HepG2 (cell line): Measurements from ENCODE around the gene RXRG. TPM values are rescaled to one million over a fixed set of nuclear protein-coding genes. Genes with fewer than 3 reads are reported as not detected.

Experiments
- ATAC-seq: fragments of 200-7000 bp; cut with Tn5 transposase; 3 replicates; pipeline ENCODE4 v1.9.1; 2020; ENCODE audit warnings: mild to moderate bottlenecking, moderate library complexity
- BruUV-seq: library from RNA; stranded (reverse); fragments of 400-500 nt; replicated peaks from 2 replicates; lab custom pipeline; 2021; lab: Mats Ljungman, UMichigan
- CTCF ChIA-PET: fragments of 300-600 bp; formaldehyde crosslinking; extraction: SDS; loops from one replicate; lab custom pipeline; 2021; ENCODE audit warnings: low total read pairs, inconsistent platforms, low intra/inter-chr PET ratio; lab: Yijun Ruan, JAX
- POLR2A ChIA-PET: fragments of 350-600 bp; sonication (Branson Sonifier 250); formaldehyde crosslinking; loops from one replicate; lab custom pipeline; 2020; ENCODE audit warnings: antibody characterized with exemption, inconsistent platforms; lab: Yijun Ruan, JAX
- DNase-seq: peaks from one replicate; pipeline ENCODE4 v3.0.0-alpha.2; 2015; ENCODE audit warnings: low spot score
- FAIRE-seq: peaks from 3 replicates; lab custom pipeline; 2011; peaks lifted over from hg19 to GRCh38; lab: Jason Lieb, UNC
- H2AFZ ChIP-seq: one replicate; pipeline ENCODE4 v1.6.1; 2011; ENCODE audit warnings: low read length, inconsistent platforms
- H3K27ac ChIP-seq: fragments of 300-600 bp; 3 replicates; pipeline ENCODE4 v1.8.0; 2011; ENCODE audit warnings: mixed run types, mild to moderate bottlenecking, mixed read lengths, low read length, inconsistent platforms; ENCODE audit not compliant: insufficient read depth; ENCODE audit errors: extremely low read length
- H3K27me3 ChIP-seq, 2 experiments: fragments of 200-600 bp in 1 of 2; 2 replicates in 1 of 2; 3 replicates in 1 of 2; pipeline versions ENCODE4 v1.6.0 to v1.8.0; 2011; ENCODE audit warnings: low read length in 2 of 2, mild to moderate bottlenecking in 2 of 2, moderate library complexity in 2 of 2, inconsistent platforms in 1 of 2; ENCODE audit not compliant: insufficient read depth in 2 of 2, control insufficient read depth in 1 of 2
- H3K36me3 ChIP-seq, 2 experiments: fragments of 200-600 bp in 1 of 2; replicated peaks in 1 of 2; 2 replicates in 1 of 2; 3 replicates in 1 of 2; pipeline versions ENCODE4 v1.5.1 to v1.8.0; 2011; ENCODE audit warnings: low read length in 2 of 2, inconsistent platforms in 1 of 2; ENCODE audit not compliant: insufficient read depth in 2 of 2, control insufficient read depth in 1 of 2
- H3K4me1 ChIP-seq: 2 replicates; pipeline ENCODE4 v1.5.1; 2012; ENCODE audit warnings: low read length, inconsistent platforms; ENCODE audit not compliant: insufficient read depth
- H3K4me2 ChIP-seq: 2 replicates; pipeline ENCODE4 v1.6.0; 2011; ENCODE audit warnings: low read depth, low read length, inconsistent platforms
- H3K4me3 ChIP-seq, 3 experiments: fragments of 200-600 bp in 1 of 3; sonication (generic), shearing (Covaris generic) in 1 of 3; replicated peaks in 1 of 3; 2 replicates each; pipeline ENCODE4 v1.5.1; 2011 to 2016; ENCODE audit warnings: low read length in 3 of 3, inconsistent platforms in 2 of 3, low read depth in 2 of 3, mild to moderate bottlenecking in 2 of 3, control low read depth in 1 of 3, mixed read lengths in 1 of 3; ENCODE audit not compliant: insufficient read depth in 1 of 3
- H3K79me2 ChIP-seq: one replicate; pipeline ENCODE4 v1.6.1; 2011; ENCODE audit warnings: low read length, inconsistent platforms; ENCODE audit not compliant: insufficient read depth
- H3K9ac ChIP-seq: 2 replicates; pipeline ENCODE4 v1.6.0; 2011; ENCODE audit warnings: mild to moderate bottlenecking, low read depth, low read length, inconsistent platforms; ENCODE audit not compliant: insufficient read depth
- H3K9me3 ChIP-seq: 2 replicates; pipeline ENCODE4 v1.5.1; 2012; ENCODE audit warnings: mild to moderate bottlenecking, low read length
- H4K20me1 ChIP-seq: 2 replicates; pipeline ENCODE4 v1.6.0; 2011; ENCODE audit warnings: inconsistent platforms, mild to moderate bottlenecking, low read length, moderate library complexity; ENCODE audit not compliant: insufficient read depth
- ATM ChIP-seq: fragments of 450-650 bp; IDR thresholded peaks from 2 replicates; pipeline ENCODE4 v1.7.1; 2017; ENCODE audit warnings: mild to moderate bottlenecking, borderline replicate concordance
- MIER2 ChIP-seq: IDR thresholded peaks from 2 replicates; pipeline ENCODE4 v1.6.1; 2016; ENCODE audit warnings: missing biosample characterization, missing genetic modification reagents
- TRIM24 ChIP-seq: sonication (generic); formaldehyde crosslinking; IDR thresholded peaks from 2 replicates; pipeline ENCODE4 v1.8.0; 2022; ENCODE audit warnings: mild to moderate bottlenecking, missing genetic modification reagents
- ZNF546 ChIP-seq: sonication (generic); formaldehyde crosslinking; conservative IDR thresholded peaks from 2 replicates; pipeline ENCODE4 v1.8.1; 2023; ENCODE audit warnings: mild to moderate bottlenecking, missing genetic modification reagents
- WGBS: methylation state at CpG from one replicate; pipeline ENCODE4 v1.1.6; 2017; ENCODE audit warnings: low lambda C conversion rate; 5-methylcytosine and 5-hydroxymethylcytosine counted together
- in situ Hi-C: cut with HindIII; loops from 2 replicates; pipeline ENCODE4 v1.10.0; 2017; ENCODE audit warnings: low pct_unique_long_range_greater_than_20kb; ENCODE audit not compliant: extremely low pct_ligation_motif_present
- intact Hi-C: fragments of 100-400 bp; cut with micrococcal nuclease; formaldehyde crosslinking; loops from one replicate; pipeline ENCODE4 v1.10.0; 2022; ENCODE audit not compliant: unreplicated experiment
- polyA plus RNA-seq, 8 experiments: library from polyadenylated mRNA; depleted of rRNA in 3 of 8; stranded (reverse) in 7 of 8; unstranded in 1 of 8; fragments of >200 nt; fragmentation: Illumina TruSeq in 4 of 8; extraction: Trizol in 4 of 8; gene quantifications; 2 replicates each; pipeline versions ENCODE4 v1.2.1 to v1.2.3, GENCODE V29; 2011 to 2016; ENCODE audit warnings: low read depth in 4 of 8, missing spikeins in 1 of 8, mixed read lengths in 1 of 8; ENCODE audit not compliant: insufficient read depth in 1 of 8
- total RNA-seq, 5 experiments: library from RNA; depleted of rRNA; stranded (reverse); fragments of >200 nt; fragmentation: Illumina TruSeq; extraction: Trizol; gene quantifications; 2 replicates each; pipeline ENCODE4 v1.2.3, GENCODE V29; 2016; ENCODE audit warnings: low read depth in 1 of 5
- TF ChIP-seq, protein P1 (sequence below): IDR thresholded peaks from 2 replicates; pipeline ENCODE4 v1.6.1; 2016; ENCODE audit warnings: missing compliant biosample characterization, missing genetic modification reagents, borderline replicate concordance
- TF ChIP-seq, protein P2 (sequence below): sonication (generic); formaldehyde crosslinking; IDR thresholded peaks from 2 replicates; pipeline ENCODE4 v1.8.0; 2022; ENCODE audit warnings: mild to moderate bottlenecking, missing genetic modification reagents, moderate library complexity
- TF ChIP-seq, protein P3 (sequence below): sonication (generic); formaldehyde crosslinking; IDR thresholded peaks from 2 replicates; pipeline ENCODE4 v1.5.1; 2020; ENCODE audit warnings: mild to moderate bottlenecking, missing genetic modification reagents, moderate library complexity
- TF ChIP-seq, protein P4 (sequence below): sonication (generic); formaldehyde crosslinking; IDR thresholded peaks from 2 replicates; pipeline ENCODE4 v1.9.0; 2022; ENCODE audit warnings: missing genetic modification reagents, mild to moderate bottlenecking, borderline replicate concordance

The RXRG gene
- total and polyA plus RNA-seq, 2 of the 13 experiments (the other 11 are each of a cell fraction or from before 2014, with no cell fraction given) = not detected

DNA sequence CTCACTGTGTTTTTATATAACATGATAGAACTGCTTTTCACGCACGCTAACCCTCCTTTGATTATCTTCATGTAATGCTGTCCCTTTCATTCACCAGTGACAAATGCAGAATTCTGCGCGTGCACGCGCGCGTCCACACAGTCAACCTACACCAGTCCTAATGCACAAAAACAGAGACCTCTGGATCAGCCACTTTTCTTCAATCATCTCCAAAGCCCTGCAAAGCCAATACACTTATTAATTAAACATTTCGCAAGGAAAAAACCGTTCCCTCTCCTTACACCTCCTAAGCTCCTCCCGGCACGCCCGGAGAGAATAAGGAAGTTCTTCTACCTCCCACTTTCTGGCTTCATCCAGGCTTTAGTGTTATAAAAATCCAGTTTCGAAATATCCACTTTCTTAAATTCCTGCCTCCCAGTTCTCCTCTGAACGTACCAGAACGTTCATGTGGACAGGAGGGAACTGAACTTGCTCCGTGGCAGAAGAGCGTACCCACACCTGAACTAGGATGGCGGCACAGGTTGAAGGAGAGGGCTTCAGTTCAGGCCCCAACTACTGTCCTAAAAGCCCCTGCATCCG lies 93.0 kb downstream of the RXRG start:
- in situ Hi-C loops = no loop called here
- Histone ChIP-seq H3K27me3 (no peaks in the 10 kb centered on the region), H3K36me3 (no peaks in the 10 kb centered on the region), H3K4me3 (no peak overlapping the region), H2AFZ (no peak overlapping the region), H3K27ac (no peak overlapping the region), H3K4me2 (no peak overlapping the region), H3K9me3 (no peaks in the 10 kb centered on the region), H4K20me1 (no peaks in the 10 kb centered on the region)
- no peak for ATAC-seq
- intact Hi-C loops = no loop called here
- DNase-seq = no peak
- CTCF ChIA-PET = no interaction called here
- WGBS = 72% methylated on average over 20 of the region's 20 CpGs
- TF ChIP-seq, protein P1, sequence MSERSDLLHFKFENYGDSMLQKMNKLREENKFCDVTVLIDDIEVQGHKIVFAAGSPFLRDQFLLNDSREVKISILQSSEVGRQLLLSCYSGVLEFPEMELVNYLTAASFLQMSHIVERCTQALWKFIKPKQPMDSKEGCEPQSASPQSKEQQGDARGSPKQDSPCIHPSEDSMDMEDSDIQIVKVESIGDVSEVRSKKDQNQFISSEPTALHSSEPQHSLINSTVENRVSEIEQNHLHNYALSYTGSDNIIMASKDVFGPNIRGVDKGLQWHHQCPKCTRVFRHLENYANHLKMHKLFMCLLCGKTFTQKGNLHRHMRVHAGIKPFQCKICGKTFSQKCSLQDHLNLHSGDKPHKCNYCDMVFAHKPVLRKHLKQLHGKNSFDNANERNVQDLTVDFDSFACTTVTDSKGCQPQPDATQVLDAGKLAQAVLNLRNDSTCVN (CRISPR knock-in tag) = no peak
- TF ChIP-seq, protein P2, sequence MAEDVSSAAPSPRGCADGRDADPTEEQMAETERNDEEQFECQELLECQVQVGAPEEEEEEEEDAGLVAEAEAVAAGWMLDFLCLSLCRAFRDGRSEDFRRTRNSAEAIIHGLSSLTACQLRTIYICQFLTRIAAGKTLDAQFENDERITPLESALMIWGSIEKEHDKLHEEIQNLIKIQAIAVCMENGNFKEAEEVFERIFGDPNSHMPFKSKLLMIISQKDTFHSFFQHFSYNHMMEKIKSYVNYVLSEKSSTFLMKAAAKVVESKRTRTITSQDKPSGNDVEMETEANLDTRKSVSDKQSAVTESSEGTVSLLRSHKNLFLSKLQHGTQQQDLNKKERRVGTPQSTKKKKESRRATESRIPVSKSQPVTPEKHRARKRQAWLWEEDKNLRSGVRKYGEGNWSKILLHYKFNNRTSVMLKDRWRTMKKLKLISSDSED (CRISPR knock-in tag) = no peak
- TF ChIP-seq, protein P3, sequence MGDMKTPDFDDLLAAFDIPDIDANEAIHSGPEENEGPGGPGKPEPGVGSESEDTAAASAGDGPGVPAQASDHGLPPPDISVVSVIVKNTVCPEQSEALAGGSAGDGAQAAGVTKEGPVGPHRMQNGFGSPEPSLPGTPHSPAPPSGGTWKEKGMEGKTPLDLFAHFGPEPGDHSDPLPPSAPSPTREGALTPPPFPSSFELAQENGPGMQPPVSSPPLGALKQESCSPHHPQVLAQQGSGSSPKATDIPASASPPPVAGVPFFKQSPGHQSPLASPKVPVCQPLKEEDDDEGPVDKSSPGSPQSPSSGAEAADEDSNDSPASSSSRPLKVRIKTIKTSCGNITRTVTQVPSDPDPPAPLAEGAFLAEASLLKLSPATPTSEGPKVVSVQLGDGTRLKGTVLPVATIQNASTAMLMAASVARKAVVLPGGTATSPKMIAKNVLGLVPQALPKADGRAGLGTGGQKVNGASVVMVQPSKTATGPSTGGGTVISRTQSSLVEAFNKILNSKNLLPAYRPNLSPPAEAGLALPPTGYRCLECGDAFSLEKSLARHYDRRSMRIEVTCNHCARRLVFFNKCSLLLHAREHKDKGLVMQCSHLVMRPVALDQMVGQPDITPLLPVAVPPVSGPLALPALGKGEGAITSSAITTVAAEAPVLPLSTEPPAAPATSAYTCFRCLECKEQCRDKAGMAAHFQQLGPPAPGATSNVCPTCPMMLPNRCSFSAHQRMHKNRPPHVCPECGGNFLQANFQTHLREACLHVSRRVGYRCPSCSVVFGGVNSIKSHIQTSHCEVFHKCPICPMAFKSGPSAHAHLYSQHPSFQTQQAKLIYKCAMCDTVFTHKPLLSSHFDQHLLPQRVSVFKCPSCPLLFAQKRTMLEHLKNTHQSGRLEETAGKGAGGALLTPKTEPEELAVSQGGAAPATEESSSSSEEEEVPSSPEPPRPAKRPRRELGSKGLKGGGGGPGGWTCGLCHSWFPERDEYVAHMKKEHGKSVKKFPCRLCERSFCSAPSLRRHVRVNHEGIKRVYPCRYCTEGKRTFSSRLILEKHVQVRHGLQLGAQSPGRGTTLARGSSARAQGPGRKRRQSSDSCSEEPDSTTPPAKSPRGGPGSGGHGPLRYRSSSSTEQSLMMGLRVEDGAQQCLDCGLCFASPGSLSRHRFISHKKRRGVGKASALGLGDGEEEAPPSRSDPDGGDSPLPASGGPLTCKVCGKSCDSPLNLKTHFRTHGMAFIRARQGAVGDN (CRISPR knock-in tag) = no peak
- TF ChIP-seq TRIM24 (CRISPR knock-in tag) = no peak
- TF ChIP-seq ZNF546 (CRISPR knock-in tag) = no peak
- TF ChIP-seq MIER2 (CRISPR knock-in tag) = no peak
- no peak for TF ChIP-seq ATM
- TF ChIP-seq, protein P4, sequence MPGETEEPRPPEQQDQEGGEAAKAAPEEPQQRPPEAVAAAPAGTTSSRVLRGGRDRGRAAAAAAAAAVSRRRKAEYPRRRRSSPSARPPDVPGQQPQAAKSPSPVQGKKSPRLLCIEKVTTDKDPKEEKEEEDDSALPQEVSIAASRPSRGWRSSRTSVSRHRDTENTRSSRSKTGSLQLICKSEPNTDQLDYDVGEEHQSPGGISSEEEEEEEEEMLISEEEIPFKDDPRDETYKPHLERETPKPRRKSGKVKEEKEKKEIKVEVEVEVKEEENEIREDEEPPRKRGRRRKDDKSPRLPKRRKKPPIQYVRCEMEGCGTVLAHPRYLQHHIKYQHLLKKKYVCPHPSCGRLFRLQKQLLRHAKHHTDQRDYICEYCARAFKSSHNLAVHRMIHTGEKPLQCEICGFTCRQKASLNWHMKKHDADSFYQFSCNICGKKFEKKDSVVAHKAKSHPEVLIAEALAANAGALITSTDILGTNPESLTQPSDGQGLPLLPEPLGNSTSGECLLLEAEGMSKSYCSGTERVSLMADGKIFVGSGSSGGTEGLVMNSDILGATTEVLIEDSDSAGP (CRISPR knock-in tag) = no peak
- TF ChIP-seq, all 625 proteins: peak for 0
- Histone ChIP-seq H3K9ac (no peak overlapping the region), H3K4me1 (no peaks in the 10 kb centered on the region), H3K79me2 (no peaks in the 10 kb centered on the region)
- BruUV-seq = no TSS peak
- POLR2A ChIA-PET = no interaction called here
- no peak for FAIRE-seq
